HG02763 (cell line): Measurements from ENCODE around the gene PCGF6.
"Not testable (repeated sequence)": the region's sequence is repeated elsewhere in the genome, so short reads cannot be mapped to it uniquely, and the experiment has no call there.

ENCODE experiments used
- ATAC-seq: cut with Tn5 transposase; IDR thresholded peaks from one replicate; pipeline ENCODE4 v1.9.1; 2021; ENCODE audit warnings: mild to moderate bottlenecking, moderate library complexity; ENCODE audit not compliant: unreplicated experiment

Gene PCGF6

DNA sequence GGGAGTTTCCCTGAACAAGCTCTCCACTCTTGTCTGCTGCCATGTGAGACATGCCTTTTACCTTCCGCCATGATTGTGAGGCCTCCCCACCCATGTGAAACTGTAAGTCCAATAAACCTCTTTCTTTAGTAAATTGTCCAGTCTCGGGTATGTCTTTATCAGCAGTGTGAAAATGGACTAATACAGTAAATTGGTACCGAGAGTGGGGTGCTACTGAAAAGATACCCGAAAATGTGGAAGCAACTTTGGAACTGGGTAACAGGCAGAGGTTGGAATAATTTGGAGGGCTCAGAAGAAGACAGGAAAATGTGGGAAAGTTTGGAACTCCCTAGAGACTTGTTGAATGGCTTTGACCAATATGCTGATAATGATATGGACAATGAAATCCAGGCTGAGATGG is 92.0 kb downstream of the PCGF6 start:
- ATAC-seq = not testable (repeated sequence)

DNA sequence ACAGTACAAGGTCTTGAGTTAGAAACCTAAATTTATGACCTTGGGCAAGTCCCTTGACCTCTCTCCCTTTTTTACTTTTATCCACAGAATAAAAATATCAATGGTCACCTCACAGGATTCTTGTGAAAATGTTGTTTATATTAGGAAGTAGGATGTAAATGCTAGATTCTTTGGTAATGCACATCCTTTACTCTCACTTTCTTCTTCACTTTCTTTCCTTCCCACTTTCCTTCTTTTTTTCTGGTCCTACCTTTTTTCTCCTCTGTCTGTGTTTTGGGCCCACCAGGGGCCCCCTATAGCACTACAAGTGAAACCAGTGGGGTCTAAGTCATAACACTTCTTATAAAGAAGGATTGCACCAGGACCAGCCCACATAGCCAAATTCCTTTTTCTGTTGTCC is 93.1 kb downstream of the PCGF6 start:
- ATAC-seq = no peak

DNA sequence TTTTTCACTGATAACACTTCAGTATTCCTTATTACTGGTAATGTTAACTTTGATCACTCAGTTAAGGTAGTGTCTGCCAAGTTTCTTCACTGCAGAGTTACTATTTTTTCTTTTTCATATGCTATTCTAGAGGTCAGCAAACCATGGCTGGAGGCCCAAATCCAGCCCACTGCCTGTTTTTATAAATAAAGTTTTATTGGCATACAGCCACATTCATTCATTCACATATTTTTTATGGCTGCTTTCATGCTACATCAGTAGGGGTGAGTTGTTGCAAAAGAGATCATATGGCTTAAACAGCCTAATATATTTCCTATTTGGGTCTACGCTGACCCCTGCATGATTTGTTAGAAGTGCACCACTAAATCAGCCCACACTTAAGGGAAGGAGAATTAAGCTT is 94.3 kb downstream of the PCGF6 start:
- no peak for ATAC-seq

DNA sequence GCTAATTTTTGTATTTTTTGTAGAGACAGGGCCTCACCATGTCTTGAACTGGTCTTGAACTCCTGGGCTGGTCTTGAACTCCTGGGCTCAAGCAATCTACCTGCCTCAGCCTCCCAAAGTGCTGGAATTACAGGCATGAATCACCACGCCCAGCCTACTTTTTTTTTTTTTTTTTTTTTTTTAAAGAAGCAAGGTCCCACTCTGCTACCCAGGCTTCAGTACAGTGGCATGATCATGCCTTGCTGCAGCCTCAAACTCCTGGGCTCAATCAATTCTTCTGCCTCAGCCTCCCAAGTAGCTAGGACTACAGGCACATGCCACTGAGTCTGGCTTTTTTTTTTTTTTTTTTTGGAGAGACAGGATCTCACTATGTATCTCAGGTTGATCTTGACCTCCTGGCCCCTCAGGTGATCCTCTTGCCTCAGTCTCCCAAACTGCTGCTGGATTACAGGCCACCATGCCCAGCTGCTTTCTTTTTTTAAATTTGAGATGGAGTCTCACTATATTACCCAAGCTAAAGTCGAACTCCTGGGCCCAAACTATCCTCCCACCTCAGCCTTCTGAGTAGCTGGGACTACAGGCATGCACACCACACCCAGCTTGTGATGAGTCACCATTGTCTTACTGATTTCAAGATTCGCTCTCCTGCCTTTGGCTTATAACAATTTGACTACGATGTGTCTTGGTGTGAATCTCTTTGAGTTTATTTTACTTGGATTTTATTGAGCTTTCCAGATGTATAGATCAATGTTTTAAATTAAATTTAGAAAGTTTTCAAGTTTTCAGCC is 96.2 kb downstream of the PCGF6 start:
- ATAC-seq = no peak

DNA sequence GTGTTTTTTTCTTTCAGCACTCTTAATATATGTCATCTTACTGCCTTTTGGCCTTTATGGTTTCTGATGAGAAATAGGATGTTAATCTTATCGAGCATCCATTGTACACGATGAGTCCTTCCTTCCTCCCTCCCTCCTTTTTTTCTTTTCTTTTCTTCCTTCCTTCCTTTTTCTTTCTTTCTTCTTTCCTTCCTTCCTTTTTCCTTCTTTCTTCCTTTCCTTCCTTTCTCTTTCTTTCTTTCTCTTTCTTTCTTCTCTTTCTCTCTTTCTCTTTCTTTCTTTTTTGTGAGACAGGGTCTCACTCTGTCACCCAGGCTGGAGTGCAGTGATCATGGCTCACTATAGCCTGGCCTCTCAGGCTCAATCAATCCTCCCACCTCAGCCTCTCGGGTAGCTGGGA is 96.8 kb downstream of the PCGF6 start:
- ATAC-seq = no peak
